Tibial nerve (tissue), 4 donors: ENCODE measurements around the gene SLC7A4. TPM values are rescaled to one million over a fixed set of nuclear protein-coding genes. Genes with fewer than 3 reads are reported as not detected.

Experiments used
- DNase-seq, 2 donors: peaks; one replicate each; pipeline ENCODE4 v3.0.0-alpha.2; 2019; ENCODE audit warnings: low spot score in 2 of 2
- H3K27ac ChIP-seq, 4 donors: fragments of 200-600 bp; sonication (generic) in 3 of 4; one replicate each; pipeline ENCODE4 v1.5.1; 2017 to 2019; ENCODE audit warnings: mild to moderate bottlenecking in 1 of 4
- H3K27me3 ChIP-seq, 2 donors: fragments of 200-600 bp; sonication (generic) in 1 of 2; one replicate each; pipeline versions ENCODE4 v1.5.1 to v1.6.0; 2017 to 2019
- H3K36me3 ChIP-seq, 3 donors: fragments of 200-600 bp; sonication (generic); one replicate each; pipeline ENCODE4 v1.5.1; 2018 to 2019
- H3K4me1 ChIP-seq, 4 donors: fragments of 200-600 bp; sonication (generic) in 3 of 4; one replicate each; pipeline ENCODE4 v1.5.1; 2017 to 2019
- H3K4me3 ChIP-seq, 4 donors: fragments of 200-600 bp; sonication (generic) in 3 of 4; one replicate each; pipeline ENCODE4 v1.5.1; 2017 to 2019; ENCODE audit warnings: mild to moderate bottlenecking in 1 of 4, moderate library complexity in 1 of 4
- H3K9me3 ChIP-seq, 4 donors: fragments of 200-600 bp; sonication (generic) in 3 of 4; one replicate each; pipeline ENCODE4 v1.5.1; 2017 to 2019
- EP300 ChIP-seq, 2 donors: sonication (generic); formaldehyde crosslinking; IDR thresholded peaks; one replicate each; pipeline ENCODE4 v1.6.1; 2017; ENCODE audit warnings: antibody characterized with exemption in 2 of 2, mild to moderate bottlenecking in 1 of 2
- POLR2A ChIP-seq, 2 donors: fragments of 450-650 bp; IDR thresholded peaks; one replicate each; pipeline ENCODE4 v1.6.1; 2017; ENCODE audit warnings: antibody characterized with exemption in 2 of 2, mild to moderate bottlenecking in 2 of 2, moderate library complexity in 2 of 2
- WGBS, 2 donors: methylation state at CpG; one replicate each; pipeline ENCODE4 v1.1.5; 2018; 5-methylcytosine and 5-hydroxymethylcytosine counted together
- total RNA-seq, 4 donors: library from RNA; depleted of rRNA; stranded (reverse); fragments of >200 nt; gene quantifications; one replicate each; pipeline ENCODE4 v1.1.0, GENCODE V29; 2016
- TF ChIP-seq, protein P1 (sequence below), 5 experiments: fragments of 200-600 bp in 3 of 5; fragments of 450-650 bp in 2 of 5; sonication (generic) in 3 of 5; IDR thresholded peaks; one replicate each; pipeline ENCODE4 v1.5.1; 2016 to 2019; ENCODE audit warnings: antibody characterized with exemption in 5 of 5, mild to moderate bottlenecking in 3 of 5, moderate library complexity in 2 of 5

The SLC7A4 gene
- total RNA-seq, 4 donors from 2014 or later: 0.22 to 1.3 TPM; not detected in 2

DNA sequence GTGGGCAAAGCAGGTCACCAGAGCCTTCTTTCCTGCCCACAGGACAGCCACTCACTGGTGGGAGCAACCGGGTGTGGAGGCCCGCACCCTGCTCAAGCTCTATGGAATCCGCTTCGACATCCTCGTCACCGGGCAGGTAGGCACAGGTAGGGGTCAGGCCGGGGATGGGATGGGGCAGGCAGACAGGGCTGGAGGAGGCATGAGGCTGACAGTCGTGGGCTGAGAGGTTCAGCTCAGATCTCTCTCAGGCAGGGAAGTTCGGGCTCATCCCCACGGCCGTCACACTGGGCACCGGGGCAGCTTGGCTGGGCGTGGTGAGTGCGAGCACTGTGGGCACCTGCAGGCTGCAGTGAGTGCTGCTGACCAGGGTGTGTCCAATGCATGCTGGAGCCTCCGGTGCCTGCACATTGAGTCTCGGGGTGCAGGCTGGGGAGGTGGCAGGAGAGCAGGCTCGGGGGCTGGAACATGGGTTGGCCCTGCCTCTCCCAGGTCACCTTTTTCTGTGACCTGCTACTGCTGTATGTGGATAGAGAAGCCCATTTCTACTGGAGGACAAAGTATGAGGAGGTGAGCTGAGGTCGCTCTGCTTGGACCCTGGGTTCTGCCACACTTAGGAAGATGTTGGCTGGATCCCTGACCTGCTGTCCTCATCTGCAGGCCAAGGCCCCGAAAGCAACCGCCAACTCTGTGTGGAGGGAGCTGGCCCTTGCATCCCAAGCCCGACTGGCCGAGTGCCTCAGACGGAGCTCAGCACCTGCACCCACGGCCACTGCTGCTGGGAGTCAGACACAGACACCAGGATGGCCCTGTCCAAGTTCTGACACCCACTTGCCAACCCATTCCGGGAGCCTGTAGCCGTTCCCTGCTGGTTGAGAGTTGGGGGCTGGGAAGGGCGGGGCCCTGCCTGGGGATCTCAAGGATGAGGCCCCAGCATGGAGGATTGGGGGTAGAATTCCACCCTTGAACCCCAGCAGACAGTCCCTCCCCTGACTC, 6.3 kb downstream of the SLC7A4 start:
- Histone ChIP-seq H3K4me3 (no peak overlapping the region), H3K4me1 (no peaks in the 10 kb centered on the region), H3K36me3 (no peaks in the 10 kb centered on the region), H3K9me3 (no peaks in the 10 kb centered on the region), H3K27me3 (peaks cover 0 to 21% of the 10 kb centered on the region in 2 donors), H3K27ac (no peak overlapping the region)
- TF ChIP-seq POLR2A (IDR thresholded peaks at IDR 0.05): no peak
- TF ChIP-seq EP300 (IDR thresholded peaks at IDR 0.05): no peak
- TF ChIP-seq, protein P1, sequence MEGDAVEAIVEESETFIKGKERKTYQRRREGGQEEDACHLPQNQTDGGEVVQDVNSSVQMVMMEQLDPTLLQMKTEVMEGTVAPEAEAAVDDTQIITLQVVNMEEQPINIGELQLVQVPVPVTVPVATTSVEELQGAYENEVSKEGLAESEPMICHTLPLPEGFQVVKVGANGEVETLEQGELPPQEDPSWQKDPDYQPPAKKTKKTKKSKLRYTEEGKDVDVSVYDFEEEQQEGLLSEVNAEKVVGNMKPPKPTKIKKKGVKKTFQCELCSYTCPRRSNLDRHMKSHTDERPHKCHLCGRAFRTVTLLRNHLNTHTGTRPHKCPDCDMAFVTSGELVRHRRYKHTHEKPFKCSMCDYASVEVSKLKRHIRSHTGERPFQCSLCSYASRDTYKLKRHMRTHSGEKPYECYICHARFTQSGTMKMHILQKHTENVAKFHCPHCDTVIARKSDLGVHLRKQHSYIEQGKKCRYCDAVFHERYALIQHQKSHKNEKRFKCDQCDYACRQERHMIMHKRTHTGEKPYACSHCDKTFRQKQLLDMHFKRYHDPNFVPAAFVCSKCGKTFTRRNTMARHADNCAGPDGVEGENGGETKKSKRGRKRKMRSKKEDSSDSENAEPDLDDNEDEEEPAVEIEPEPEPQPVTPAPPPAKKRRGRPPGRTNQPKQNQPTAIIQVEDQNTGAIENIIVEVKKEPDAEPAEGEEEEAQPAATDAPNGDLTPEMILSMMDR (IDR thresholded peaks at IDR 0.05): no peak
- DNase-seq: no peak
- 85 to 87% methylated on average over 20 to 26 of the region's 27 CpGs for WGBS, 2 donors

DNA sequence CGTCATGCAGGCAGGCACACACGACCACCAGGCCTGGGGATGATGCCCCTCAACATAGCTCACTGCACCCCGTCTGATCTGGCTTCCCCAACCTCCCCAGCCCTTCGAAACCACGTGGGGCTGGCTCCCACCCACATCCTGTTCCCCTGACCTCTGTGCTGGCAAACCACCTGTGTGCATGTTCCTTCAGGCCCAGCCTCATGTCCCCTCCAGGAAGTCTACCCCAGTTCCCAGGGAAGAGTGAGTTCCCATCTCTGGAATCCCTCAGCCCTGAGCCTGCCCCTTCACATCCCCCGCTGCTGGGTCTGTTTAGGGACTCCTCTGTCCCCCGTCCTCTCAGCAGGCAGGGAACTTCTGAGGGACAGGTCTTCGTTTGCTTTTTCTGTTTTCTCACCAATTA, 7.1 kb downstream of the SLC7A4 start:
- H3K9me3 ChIP-seq: no peaks in the 10 kb centered on the region
- TF ChIP-seq POLR2A (IDR thresholded peaks at IDR 0.05) (no peak), EP300 (IDR thresholded peaks at IDR 0.05) (no peak)
- TF ChIP-seq, protein P1 (IDR thresholded peaks at IDR 0.05): no peak
- H3K4me1 ChIP-seq: no peaks in the 10 kb centered on the region
- H3K27ac ChIP-seq: no peak overlapping the region
- no peak overlapping the region for H3K4me3 ChIP-seq
- 70 to 76% methylated on average over 8 of the region's 8 CpGs for WGBS, 2 donors
- DNase-seq: no peak
- H3K27me3 ChIP-seq: peaks cover 0 to 13% of the 10 kb centered on the region in 2 donors
- H3K36me3 ChIP-seq: no peaks in the 10 kb centered on the region

DNA sequence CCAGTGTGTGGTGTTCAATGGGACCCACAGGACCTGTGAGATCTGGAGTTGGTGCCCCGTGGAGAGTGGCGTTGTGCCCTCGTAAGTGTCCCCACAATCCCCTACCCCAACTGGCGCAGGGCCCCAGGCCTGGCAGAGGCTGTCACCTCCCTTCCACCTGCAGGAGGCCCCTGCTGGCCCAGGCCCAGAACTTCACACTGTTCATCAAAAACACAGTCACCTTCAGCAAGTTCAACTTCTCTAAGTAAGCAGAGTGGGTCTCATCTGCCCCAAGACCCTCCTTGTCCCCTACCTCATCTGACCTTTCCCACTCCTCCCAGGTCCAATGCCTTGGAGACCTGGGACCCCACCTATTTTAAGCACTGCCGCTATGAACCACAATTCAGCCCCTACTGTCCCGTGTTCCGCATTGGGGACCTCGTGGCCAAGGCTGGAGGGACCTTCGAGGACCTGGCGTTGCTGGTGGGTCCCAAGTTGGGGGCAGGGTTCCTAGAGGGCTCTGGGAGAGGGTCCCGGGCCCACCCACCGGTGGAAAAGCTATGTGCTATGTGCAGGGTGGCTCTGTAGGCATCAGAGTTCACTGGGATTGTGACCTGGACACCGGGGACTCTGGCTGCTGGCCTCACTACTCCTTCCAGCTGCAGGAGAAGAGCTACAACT, 9.3 kb downstream of the SLC7A4 start:
- no peaks in the 10 kb centered on the region for H3K27me3 ChIP-seq
- WGBS, 2 donors: 85% methylated on average over 12 to 13 of the region's 13 CpGs
- H3K27ac ChIP-seq: no peak overlapping the region
- no peak for DNase-seq
- no peak overlapping the region for H3K4me3 ChIP-seq
- H3K4me1 ChIP-seq: no peaks in the 10 kb centered on the region
- no peaks in the 10 kb centered on the region for H3K9me3 ChIP-seq
- H3K36me3 ChIP-seq: no peaks in the 10 kb centered on the region
- TF ChIP-seq POLR2A (IDR thresholded peaks at IDR 0.05) (no peak), EP300 (IDR thresholded peaks at IDR 0.05) (no peak)
- TF ChIP-seq, protein P1 (IDR thresholded peaks at IDR 0.05): no peak

DNA sequence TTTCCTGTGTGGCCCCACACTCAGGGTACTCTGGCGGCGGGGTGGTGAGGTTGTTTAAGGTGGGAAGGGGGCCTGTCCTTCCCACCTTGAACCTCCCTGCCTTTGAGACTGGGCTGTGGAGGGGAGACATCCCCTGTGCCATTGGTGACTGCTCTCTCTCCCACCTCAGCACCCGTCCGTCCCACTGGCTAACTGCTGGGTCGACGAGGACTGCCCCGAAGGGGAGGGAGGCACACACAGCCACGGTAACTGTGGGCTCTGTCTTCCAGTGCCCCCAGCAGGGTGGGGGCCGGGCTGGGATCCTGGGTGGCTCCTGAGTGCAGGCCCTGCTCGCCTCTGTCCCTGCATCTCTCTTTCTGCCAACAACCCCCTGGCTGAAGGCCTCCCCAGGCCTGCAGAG, 9.9 kb downstream of the SLC7A4 start:
- Histone ChIP-seq H3K4me1 (no peaks in the 10 kb centered on the region), H3K27ac (no peak overlapping the region), H3K9me3 (no peaks in the 10 kb centered on the region), H3K36me3 (no peaks in the 10 kb centered on the region), H3K27me3 (no peaks in the 10 kb centered on the region), H3K4me3 (no peak overlapping the region)
- no peak for DNase-seq
- 61 to 67% methylated on average over 7 to 9 of the region's 10 CpGs for WGBS, 2 donors
- TF ChIP-seq, protein P1 (IDR thresholded peaks at IDR 0.05): no peak
- TF ChIP-seq POLR2A (IDR thresholded peaks at IDR 0.05) (no peak), EP300 (IDR thresholded peaks at IDR 0.05) (no peak)
